CD14-positive monocyte (primary cell): ENCODE results near the gene DCLK1. TPM values are rescaled to one million over a fixed set of nuclear protein-coding genes. Genes with fewer than 3 reads are reported as not detected.

Experiments used
- DNase-seq, 3 donors: peaks; one replicate each; pipeline ENCODE4 v3.0.0-alpha.2; 2011 to 2022
- H2AFZ ChIP-seq: 2 replicates; pipeline ENCODE4 v1.6.0; 2012; ENCODE audit warnings: mild to moderate bottlenecking, low read depth, low read length, inconsistent platforms; ENCODE audit not compliant: insufficient read depth, poor library complexity, severe bottlenecking
- H3K27ac ChIP-seq, 2 donors: 1 replicate in 1 of 2; 2 replicates in 1 of 2; pipeline ENCODE4 v1.5.1; 2012 to 2013; ENCODE audit warnings: low read length in 2 of 2, control low read depth in 1 of 2, inconsistent platforms in 1 of 2, low read depth in 1 of 2, mild to moderate bottlenecking in 1 of 2
- H3K27me3 ChIP-seq, 2 donors: one replicate each; pipeline versions ENCODE4 v1.6.0 to v1.6.1; 2011 to 2013; ENCODE audit warnings: low read length in 2 of 2; ENCODE audit not compliant: control insufficient read depth in 2 of 2, insufficient read depth in 2 of 2
- H3K36me3 ChIP-seq, 2 donors: replicated peaks in 1 of 2; 1 replicate in 1 of 2; 2 replicates in 1 of 2; pipeline versions ENCODE4 v1.5.1 to v1.6.1; 2012 to 2013; ENCODE audit warnings: low read length in 2 of 2, control low read depth in 1 of 2, inconsistent platforms in 1 of 2, mild to moderate bottlenecking in 1 of 2; ENCODE audit not compliant: insufficient read depth in 2 of 2, control insufficient read depth in 1 of 2
- H3K4me1 ChIP-seq, 2 donors: 1 replicate in 1 of 2; 2 replicates in 1 of 2; pipeline versions ENCODE4 v1.5.1 to v1.6.1; 2012 to 2013; ENCODE audit warnings: low read length in 2 of 2, control low read depth in 1 of 2, inconsistent platforms in 1 of 2, mild to moderate bottlenecking in 1 of 2, moderate library complexity in 1 of 2; ENCODE audit not compliant: insufficient read depth in 2 of 2, control insufficient read depth in 1 of 2
- H3K4me2 ChIP-seq: replicated peaks from 2 replicates; pipeline ENCODE3; 2012; ENCODE audit warnings: low read length, moderate library complexity, mild to moderate bottlenecking; ENCODE audit not compliant: poor library complexity, severe bottlenecking; ENCODE audit errors: extremely low read depth
- H3K4me3 ChIP-seq, 3 experiments: fragments of 200-600 bp in 1 of 3; sonication (generic) in 1 of 3; replicated peaks in 1 of 3; 1 replicate in 2 of 3; 2 replicates in 1 of 3; pipeline ENCODE4 v1.5.1; 2011 to 2013; ENCODE audit warnings: low read length in 3 of 3, mild to moderate bottlenecking in 3 of 3, control low read depth in 2 of 3, low read depth in 2 of 3, inconsistent platforms in 1 of 3, moderate library complexity in 1 of 3
- H3K79me2 ChIP-seq: 2 replicates; pipeline ENCODE4 v1.6.0; 2012; ENCODE audit warnings: mild to moderate bottlenecking, control low read depth, inconsistent platforms, low read length, moderate library complexity; ENCODE audit not compliant: insufficient read depth
- H3K9ac ChIP-seq: 2 replicates; pipeline ENCODE4 v1.6.0; 2017; ENCODE audit warnings: low read length, mild to moderate bottlenecking; ENCODE audit not compliant: insufficient read depth, poor library complexity, severe bottlenecking
- H3K9me3 ChIP-seq, 2 donors: replicated peaks in 1 of 2; 1 replicate in 1 of 2; 2 replicates in 1 of 2; pipeline versions ENCODE4 v1.5.1 to v1.6.1; 2012 to 2013; ENCODE audit warnings: low read length in 2 of 2, control low read depth in 1 of 2; ENCODE audit not compliant: control insufficient read depth in 1 of 2, insufficient read depth in 1 of 2
- H4K20me1 ChIP-seq: 2 replicates; pipeline ENCODE4 v1.6.0; 2012; ENCODE audit warnings: mild to moderate bottlenecking, low read length, control low read depth, moderate library complexity; ENCODE audit not compliant: insufficient read depth
- H3K27ac Mint-ChIP-seq, 7 donors: one replicate each; pipeline ENCODE4 v1.8.0; 2020; ENCODE audit warnings: mild to moderate bottlenecking in 7 of 7, mixed read lengths in 7 of 7, moderate library complexity in 6 of 7, inconsistent platforms in 2 of 7
- H3K27me3 Mint-ChIP-seq, 3 donors: one replicate each; pipeline ENCODE4 v1.8.0; 2021 to 2022; ENCODE audit warnings: low read depth in 3 of 3, mild to moderate bottlenecking in 3 of 3, mixed read lengths in 3 of 3, moderate library complexity in 3 of 3, inconsistent platforms in 1 of 3
- H3K36me3 Mint-ChIP-seq, 2 donors: one replicate each; pipeline ENCODE4 v1.8.0; 2020; ENCODE audit warnings: mixed read lengths in 2 of 2, inconsistent platforms in 1 of 2, mild to moderate bottlenecking in 1 of 2
- H3K4me1 Mint-ChIP-seq: one replicate; pipeline ENCODE4 v1.8.0; 2020; ENCODE audit warnings: mild to moderate bottlenecking, mixed read lengths
- H3K4me3 Mint-ChIP-seq, 2 donors: one replicate each; pipeline ENCODE4 v1.8.0; 2020; ENCODE audit warnings: mild to moderate bottlenecking in 2 of 2, mixed read lengths in 2 of 2, moderate library complexity in 1 of 2
- H3K9me3 Mint-ChIP-seq, 7 donors: one replicate each; pipeline ENCODE4 v1.8.0; 2020 to 2022; ENCODE audit warnings: mixed read lengths in 7 of 7, mild to moderate bottlenecking in 6 of 7, moderate library complexity in 6 of 7, inconsistent platforms in 2 of 7
- WGBS: methylation state at CpG from one replicate; pipeline ENCODE4 v1.1.5; 2013; ENCODE audit warnings: missing lambda C conversion rate; ENCODE audit not compliant: insufficient coverage; 5-methylcytosine and 5-hydroxymethylcytosine counted together
- intact Hi-C, 2 donors: fragments of 100-400 bp; cut with micrococcal nuclease; formaldehyde crosslinking; loops; one replicate each; pipeline versions ENCODE4 v1.15.0 to v1.15.1; 2023
- polyA plus RNA-seq, 3 donors: library from polyadenylated mRNA; depleted of rRNA in 1 of 3; unstranded in 2 of 3; stranded (reverse) in 1 of 3; fragments of 300-500 nt in 2 of 3; fragments of >200 nt in 1 of 3; fragmentation: Illumina TruSeq in 2 of 3; gene quantifications; 1 replicate in 2 of 3; 2 replicates in 1 of 3; pipeline ENCODE4 v1.2.3, GENCODE V29; 2012 to 2021
- TF ChIP-seq, protein P1 (sequence below): fragments of 200-600 bp; IDR thresholded peaks from one replicate; pipeline ENCODE4 v1.8.0; 2022; ENCODE audit warnings: antibody characterized with exemption, mild to moderate bottlenecking

Gene DCLK1
- polyA plus RNA-seq, 3 donors: not detected

DNA sequence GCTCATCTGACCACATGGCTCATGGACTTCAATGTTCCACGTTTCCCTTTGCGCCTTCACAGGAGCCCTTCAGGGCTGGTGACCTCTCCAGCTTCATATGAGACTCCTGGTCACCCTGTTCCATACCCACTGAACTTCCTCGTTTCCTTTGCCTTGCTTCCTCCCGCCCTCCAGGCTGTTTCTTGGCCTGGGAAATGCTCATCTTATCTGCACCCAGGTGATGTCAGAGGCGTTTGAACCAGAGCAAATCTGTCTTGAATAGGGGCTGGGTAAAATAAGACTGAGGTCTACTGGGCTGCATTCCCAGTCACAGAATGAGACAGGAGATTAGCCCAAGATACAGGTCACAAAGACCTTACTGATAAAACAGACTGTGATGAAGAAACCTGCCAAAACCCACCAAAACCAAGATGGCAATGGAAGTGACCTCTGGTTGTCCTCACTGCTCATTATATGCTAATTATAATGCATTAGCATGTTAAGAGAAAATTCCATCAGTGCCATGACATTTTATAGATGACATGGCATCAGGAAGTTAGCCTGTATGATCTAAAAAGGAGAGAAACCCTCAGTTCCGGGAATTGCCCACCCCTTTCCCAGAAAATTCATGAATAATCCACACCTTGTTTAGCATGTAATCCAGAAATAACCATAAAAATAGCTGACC, 102.7 kb downstream of the DCLK1 start:
- H3K4me3 Mint-ChIP-seq: no peak overlapping the region
- Histone ChIP-seq H4K20me1 (no peaks in the 10 kb centered on the region), H3K79me2 (no peaks in the 10 kb centered on the region), H3K4me1 (no peaks in the 10 kb centered on the region), H3K9ac (no peak overlapping the region), H2AFZ (no peak overlapping the region), H3K4me2 (no peak overlapping the region), H3K4me3 (no peak overlapping the region), H3K27me3 (no peaks in the 10 kb centered on the region), H3K9me3 (peaks cover 0 to 2% of the 10 kb centered on the region in 2 donors), H3K36me3 (no peaks in the 10 kb centered on the region), H3K27ac (no peak overlapping the region)
- peaks cover 0 to 11% (median 6%) of the 10 kb centered on the region in 7 donors for H3K9me3 Mint-ChIP-seq
- TF ChIP-seq, protein P1, sequence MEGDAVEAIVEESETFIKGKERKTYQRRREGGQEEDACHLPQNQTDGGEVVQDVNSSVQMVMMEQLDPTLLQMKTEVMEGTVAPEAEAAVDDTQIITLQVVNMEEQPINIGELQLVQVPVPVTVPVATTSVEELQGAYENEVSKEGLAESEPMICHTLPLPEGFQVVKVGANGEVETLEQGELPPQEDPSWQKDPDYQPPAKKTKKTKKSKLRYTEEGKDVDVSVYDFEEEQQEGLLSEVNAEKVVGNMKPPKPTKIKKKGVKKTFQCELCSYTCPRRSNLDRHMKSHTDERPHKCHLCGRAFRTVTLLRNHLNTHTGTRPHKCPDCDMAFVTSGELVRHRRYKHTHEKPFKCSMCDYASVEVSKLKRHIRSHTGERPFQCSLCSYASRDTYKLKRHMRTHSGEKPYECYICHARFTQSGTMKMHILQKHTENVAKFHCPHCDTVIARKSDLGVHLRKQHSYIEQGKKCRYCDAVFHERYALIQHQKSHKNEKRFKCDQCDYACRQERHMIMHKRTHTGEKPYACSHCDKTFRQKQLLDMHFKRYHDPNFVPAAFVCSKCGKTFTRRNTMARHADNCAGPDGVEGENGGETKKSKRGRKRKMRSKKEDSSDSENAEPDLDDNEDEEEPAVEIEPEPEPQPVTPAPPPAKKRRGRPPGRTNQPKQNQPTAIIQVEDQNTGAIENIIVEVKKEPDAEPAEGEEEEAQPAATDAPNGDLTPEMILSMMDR: no peak
- no peak for DNase-seq
- no peaks in the 10 kb centered on the region for H3K4me1 Mint-ChIP-seq
- 67% methylated on average over 3 of the region's 6 CpGs for WGBS
- H3K27me3 Mint-ChIP-seq: peaks cover 0 to 4% (median 2%) of the 10 kb centered on the region in 3 donors
- intact Hi-C loops: no loop called here
- no peaks in the 10 kb centered on the region for H3K36me3 Mint-ChIP-seq
- no peak overlapping the region for H3K27ac Mint-ChIP-seq

DNA sequence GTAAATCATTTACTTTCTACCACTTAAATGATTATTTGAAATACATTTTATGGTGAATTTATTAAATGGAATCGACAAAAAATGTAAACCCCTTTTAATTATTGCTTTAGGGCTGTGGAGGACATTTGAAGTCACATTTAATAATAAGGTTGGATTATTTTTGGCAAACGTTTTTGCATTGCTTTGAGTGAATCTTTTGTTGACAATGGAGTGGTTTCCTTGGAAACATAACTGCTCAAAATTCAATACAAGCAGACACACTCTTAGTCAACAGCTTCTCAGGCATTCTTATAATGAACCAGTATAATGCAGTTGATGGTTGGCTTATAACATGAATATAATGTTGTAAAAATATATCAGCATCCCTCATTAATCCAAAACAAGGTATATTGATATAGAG, 104.7 kb downstream of the DCLK1 start:
- no peaks in the 10 kb centered on the region for H4K20me1 ChIP-seq
- DNase-seq: no peak
- Mint-ChIP-seq H3K9me3 (peaks cover 2 to 12% (median 6%) of the 10 kb centered on the region in 7 donors), H3K27me3 (peaks cover 0 to 4% (median 2%) of the 10 kb centered on the region in 3 donors), H3K36me3 (no peaks in the 10 kb centered on the region), H3K27ac (no peak overlapping the region), H3K4me3 (no peak overlapping the region), H3K4me1 (no peaks in the 10 kb centered on the region)
- WGBS: no CpG with 5 or more reads among the region's 2 CpGs
- no peak overlapping the region for H3K27ac ChIP-seq
- no peaks in the 10 kb centered on the region for H3K36me3 ChIP-seq
- H3K9me3 ChIP-seq: peaks cover 2 to 3% of the 10 kb centered on the region in 2 donors
- TF ChIP-seq, protein P1: no peak
- no peak overlapping the region for H2AFZ ChIP-seq
- H3K9ac ChIP-seq: no peak overlapping the region
- no peaks in the 10 kb centered on the region for H3K79me2 ChIP-seq
- H3K4me2 ChIP-seq: no peak overlapping the region
- no peaks in the 10 kb centered on the region for H3K27me3 ChIP-seq
- intact Hi-C loops: no loop called here
- H3K4me3 ChIP-seq: no peak overlapping the region
- H3K4me1 ChIP-seq: no peaks in the 10 kb centered on the region
